HEK293 (cell line): ENCODE data around the gene UBAP2L.

Experiments used
- BCL11A ChIP-seq: fragments of 450-650 bp; formaldehyde crosslinking; IDR thresholded peaks from 2 replicates; pipeline ENCODE4 v1.5.1; 2016; ENCODE audit warnings: low read depth, missing biosample characterization, missing genetic modification characterization
- EGR2 ChIP-seq: fragments of 450-650 bp; formaldehyde crosslinking; IDR thresholded peaks from 2 replicates; pipeline ENCODE4 v1.5.1; 2016; ENCODE audit warnings: low read depth, missing biosample characterization, missing genetic modification characterization
- IKZF3 ChIP-seq: fragments of 450-650 bp; IDR thresholded peaks from 2 replicates; pipeline ENCODE4 v1.5.0; 2018; ENCODE audit warnings: missing biosample characterization, mild to moderate bottlenecking, missing genetic modification characterization, moderate library complexity
- OVOL3 ChIP-seq: fragments of 450-650 bp; formaldehyde crosslinking; IDR thresholded peaks from 2 replicates; pipeline ENCODE4 v1.5.1; 2016; ENCODE audit warnings: missing biosample characterization, missing genetic modification characterization
- SP7 ChIP-seq: fragments of 450-650 bp; formaldehyde crosslinking; IDR thresholded peaks from 2 replicates; pipeline ENCODE4 v1.5.1; 2016; ENCODE audit warnings: missing biosample characterization, missing genetic modification characterization
- TSHZ1 ChIP-seq: fragments of 450-650 bp; formaldehyde crosslinking; IDR thresholded peaks from 2 replicates; pipeline ENCODE4 v1.5.1; 2016; ENCODE audit warnings: missing biosample characterization, missing genetic modification characterization, borderline replicate concordance
- YY2 ChIP-seq: fragments of 450-650 bp; formaldehyde crosslinking; IDR thresholded peaks from 2 replicates; pipeline ENCODE4 v1.5.1; 2016; ENCODE audit warnings: missing biosample characterization, missing genetic modification characterization
- ZBTB6 ChIP-seq: fragments of 450-650 bp; formaldehyde crosslinking; IDR thresholded peaks from 2 replicates; pipeline ENCODE4 v1.5.1; 2017; ENCODE audit warnings: missing biosample characterization, missing genetic modification characterization
- ZFP37 ChIP-seq: fragments of 450-650 bp; formaldehyde crosslinking; IDR thresholded peaks from 2 replicates; pipeline ENCODE4 v1.5.1; 2016; ENCODE audit warnings: missing biosample characterization, missing genetic modification characterization
- ZNF114 ChIP-seq: fragments of 450-650 bp; formaldehyde crosslinking; IDR thresholded peaks from 2 replicates; pipeline ENCODE4 v1.5.0; 2017; ENCODE audit warnings: missing biosample characterization, missing genetic modification characterization
- ZNF18 ChIP-seq: fragments of 450-650 bp; formaldehyde crosslinking; IDR thresholded peaks from 2 replicates; pipeline ENCODE4 v1.5.1; 2016; ENCODE audit warnings: missing biosample characterization, missing genetic modification characterization
- ZNF19 ChIP-seq: fragments of 450-650 bp; formaldehyde crosslinking; IDR thresholded peaks from 2 replicates; pipeline ENCODE4; 2016; ENCODE audit warnings: missing biosample characterization, missing genetic modification characterization, low read depth
- ZNF341 ChIP-seq: fragments of 450-650 bp; formaldehyde crosslinking; IDR thresholded peaks from 2 replicates; pipeline ENCODE4; 2016; ENCODE audit warnings: low read depth, missing biosample characterization, missing genetic modification characterization
- ZNF404 ChIP-seq: fragments of 450-650 bp; formaldehyde crosslinking; IDR thresholded peaks from 2 replicates; pipeline ENCODE4 v1.5.1; 2017; ENCODE audit warnings: missing biosample characterization, missing genetic modification characterization
- ZNF423 ChIP-seq: fragments of 450-650 bp; formaldehyde crosslinking; IDR thresholded peaks from 2 replicates; pipeline ENCODE4 v1.5.1; 2016; ENCODE audit warnings: missing biosample characterization, missing genetic modification characterization
- ZNF48 ChIP-seq: fragments of 450-650 bp; formaldehyde crosslinking; IDR thresholded peaks from 2 replicates; pipeline ENCODE4 v1.5.1; 2016; ENCODE audit warnings: missing biosample characterization, missing genetic modification characterization
- ZNF610 ChIP-seq: fragments of 450-650 bp; formaldehyde crosslinking; IDR thresholded peaks from 2 replicates; pipeline ENCODE4 v1.5.1; 2016; ENCODE audit warnings: missing biosample characterization, missing genetic modification characterization, borderline replicate concordance
- ZNF704 ChIP-seq: fragments of 450-650 bp; formaldehyde crosslinking; IDR thresholded peaks from 2 replicates; pipeline ENCODE4 v1.5.1; 2016; ENCODE audit warnings: missing biosample characterization, missing genetic modification characterization
- ZNF791 ChIP-seq: fragments of 450-650 bp; formaldehyde crosslinking; IDR thresholded peaks from 2 replicates; pipeline ENCODE4 v1.5.1; 2016; ENCODE audit warnings: missing biosample characterization, missing genetic modification characterization
- ZNF792 ChIP-seq: fragments of 450-650 bp; formaldehyde crosslinking; IDR thresholded peaks from 2 replicates; pipeline ENCODE4 v1.5.1; 2016; ENCODE audit warnings: missing biosample characterization, missing genetic modification characterization
- ZNF830 ChIP-seq: fragments of 450-650 bp; IDR thresholded peaks from 2 replicates; pipeline ENCODE4 v1.5.0; 2018; ENCODE audit warnings: missing biosample characterization, missing genetic modification characterization, low read depth, mild to moderate bottlenecking, moderate library complexity
- ZSCAN4 ChIP-seq: fragments of 450-650 bp; formaldehyde crosslinking; IDR thresholded peaks from 2 replicates; pipeline ENCODE4 v1.5.1; 2017; ENCODE audit warnings: missing biosample characterization, missing genetic modification characterization
- TF ChIP-seq, protein P1 (sequence below): fragments of 450-650 bp; formaldehyde crosslinking; IDR thresholded peaks from 2 replicates; pipeline ENCODE4 v1.5.1; 2016; ENCODE audit warnings: missing biosample characterization, missing genetic modification characterization, low read depth
- TF ChIP-seq, protein P2 (sequence below): fragments of 450-650 bp; formaldehyde crosslinking; IDR thresholded peaks from 2 replicates; pipeline ENCODE4 v1.5.1; 2016; ENCODE audit warnings: missing biosample characterization, missing genetic modification characterization
- TF ChIP-seq, protein P3 (sequence below): fragments of 450-650 bp; formaldehyde crosslinking; IDR thresholded peaks from 2 replicates; pipeline ENCODE4 v1.5.1; 2016; ENCODE audit warnings: missing biosample characterization, missing genetic modification characterization

Gene UBAP2L

GRCh38 chr1:154182344-154183045 is 38.3 kb upstream of the UBAP2L start (continued):
- TF ChIP-seq, protein P1, sequence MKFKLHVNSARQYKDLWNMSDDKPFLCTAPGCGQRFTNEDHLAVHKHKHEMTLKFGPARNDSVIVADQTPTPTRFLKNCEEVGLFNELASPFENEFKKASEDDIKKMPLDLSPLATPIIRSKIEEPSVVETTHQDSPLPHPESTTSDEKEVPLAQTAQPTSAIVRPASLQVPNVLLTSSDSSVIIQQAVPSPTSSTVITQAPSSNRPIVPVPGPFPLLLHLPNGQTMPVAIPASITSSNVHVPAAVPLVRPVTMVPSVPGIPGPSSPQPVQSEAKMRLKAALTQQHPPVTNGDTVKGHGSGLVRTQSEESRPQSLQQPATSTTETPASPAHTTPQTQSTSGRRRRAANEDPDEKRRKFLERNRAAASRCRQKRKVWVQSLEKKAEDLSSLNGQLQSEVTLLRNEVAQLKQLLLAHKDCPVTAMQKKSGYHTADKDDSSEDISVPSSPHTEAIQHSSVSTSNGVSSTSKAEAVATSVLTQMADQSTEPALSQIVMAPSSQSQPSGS = no peak
- no peak for TF ChIP-seq TSHZ1 (tag by site-specific recombination)
- no peak for TF ChIP-seq ZNF18 (tag by site-specific recombination)
- TF ChIP-seq, protein P2, sequence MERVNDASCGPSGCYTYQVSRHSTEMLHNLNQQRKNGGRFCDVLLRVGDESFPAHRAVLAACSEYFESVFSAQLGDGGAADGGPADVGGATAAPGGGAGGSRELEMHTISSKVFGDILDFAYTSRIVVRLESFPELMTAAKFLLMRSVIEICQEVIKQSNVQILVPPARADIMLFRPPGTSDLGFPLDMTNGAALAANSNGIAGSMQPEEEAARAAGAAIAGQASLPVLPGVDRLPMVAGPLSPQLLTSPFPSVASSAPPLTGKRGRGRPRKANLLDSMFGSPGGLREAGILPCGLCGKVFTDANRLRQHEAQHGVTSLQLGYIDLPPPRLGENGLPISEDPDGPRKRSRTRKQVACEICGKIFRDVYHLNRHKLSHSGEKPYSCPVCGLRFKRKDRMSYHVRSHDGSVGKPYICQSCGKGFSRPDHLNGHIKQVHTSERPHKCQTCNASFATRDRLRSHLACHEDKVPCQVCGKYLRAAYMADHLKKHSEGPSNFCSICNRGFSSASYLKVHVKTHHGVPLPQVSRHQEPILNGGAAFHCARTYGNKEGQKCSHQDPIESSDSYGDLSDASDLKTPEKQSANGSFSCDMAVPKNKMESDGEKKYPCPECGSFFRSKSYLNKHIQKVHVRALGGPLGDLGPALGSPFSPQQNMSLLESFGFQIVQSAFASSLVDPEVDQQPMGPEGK (tag by site-specific recombination) = peak; percentile 65
- TF ChIP-seq OVOL3 = no peak
- no peak for TF ChIP-seq ZNF610 (tag by site-specific recombination)
- TF ChIP-seq ZSCAN4 = no peak
- no peak for TF ChIP-seq ZNF830 (tag by site-specific recombination)
- no peak for TF ChIP-seq ZNF704 (tag by site-specific recombination)
- 0 out of 2 replicates have a peak, but pooled peaks have one; percentile 3 for TF ChIP-seq ZNF423 (tag by site-specific recombination)
- peak; percentile 42; the same call in 1 of the 2 replicates for TF ChIP-seq IKZF3 (tag by site-specific recombination)
- no peak for TF ChIP-seq ZNF791 (tag by site-specific recombination)
- TF ChIP-seq, protein P3, sequence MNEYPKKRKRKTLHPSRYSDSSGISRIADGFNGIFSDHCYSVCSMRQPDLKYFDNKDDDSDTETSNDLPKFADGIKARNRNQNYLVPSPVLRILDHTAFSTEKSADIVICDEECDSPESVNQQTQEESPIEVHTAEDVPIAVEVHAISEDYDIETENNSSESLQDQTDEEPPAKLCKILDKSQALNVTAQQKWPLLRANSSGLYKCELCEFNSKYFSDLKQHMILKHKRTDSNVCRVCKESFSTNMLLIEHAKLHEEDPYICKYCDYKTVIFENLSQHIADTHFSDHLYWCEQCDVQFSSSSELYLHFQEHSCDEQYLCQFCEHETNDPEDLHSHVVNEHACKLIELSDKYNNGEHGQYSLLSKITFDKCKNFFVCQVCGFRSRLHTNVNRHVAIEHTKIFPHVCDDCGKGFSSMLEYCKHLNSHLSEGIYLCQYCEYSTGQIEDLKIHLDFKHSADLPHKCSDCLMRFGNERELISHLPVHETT (tag by site-specific recombination) = no peak
- no peak for TF ChIP-seq SP7
- TF ChIP-seq YY2 (tag by site-specific recombination) = 0 out of 2 replicates have a peak, but pooled peaks have one; percentile 41
- TF ChIP-seq ZNF19 (tag by site-specific recombination) = no peak
- no peak for TF ChIP-seq ZNF48 (tag by site-specific recombination)
- TF ChIP-seq ZNF792 (tag by site-specific recombination) = no peak
- TF ChIP-seq ZNF341 = peak; percentile 78
- no peak for TF ChIP-seq BCL11A (tag by site-specific recombination)
- TF ChIP-seq EGR2 = peak; percentile 39; the same call in 1 of the 2 replicates
- TF ChIP-seq ZBTB6 (tag by site-specific recombination) = no peak
- no peak; the same call in 1 of the 2 replicates for TF ChIP-seq ZFP37 (tag by site-specific recombination)
- TF ChIP-seq ZNF114 (tag by site-specific recombination) = no peak
- TF ChIP-seq ZNF404 = no peak
